MCF 10A (cell line): ENCODE measurements around the gene CDH26. TPM values are rescaled to one million over a fixed set of nuclear protein-coding genes. Genes with fewer than 3 reads are reported as not detected.

Experiments used
- BruUV-seq: library from RNA; stranded (reverse); fragments of 400-500 nt; replicated peaks from 2 replicates; lab custom pipeline; 2021; lab: Mats Ljungman, UMichigan
- CTCF ChIA-PET: fragments of 300-600 bp; sonication (Branson Sonifier 250); formaldehyde crosslinking; extraction: SDS; loops from one replicate; lab custom pipeline; 2021; ENCODE audit warnings: antibody characterized with exemption, inconsistent platforms; lab: Yijun Ruan, JAX
- POLR2A ChIA-PET: fragments of 300-600, 350-650 bp; sonication (Branson Sonifier 250); formaldehyde crosslinking; extraction: SDS; loops from one replicate; lab custom pipeline; 2020; ENCODE audit warnings: antibody characterized with exemption, inconsistent platforms; lab: Yijun Ruan, JAX
- DNase-seq: peaks from one replicate; pipeline ENCODE4 v3.0.0-alpha.2; 2018; ENCODE audit not compliant: unreplicated experiment
- H3K27ac Mint-ChIP-seq: one replicate; pipeline ENCODE4 v1.8.0; 2022; ENCODE audit warnings: mild to moderate bottlenecking, low read depth, mixed read lengths; ENCODE audit not compliant: unreplicated experiment
- H3K27me3 Mint-ChIP-seq: one replicate; pipeline ENCODE4 v1.8.0; 2022; ENCODE audit warnings: mixed read lengths; ENCODE audit not compliant: insufficient read depth, unreplicated experiment
- H3K36me3 Mint-ChIP-seq: one replicate; pipeline ENCODE4 v1.8.0; 2022; ENCODE audit warnings: mild to moderate bottlenecking, moderate library complexity, mixed read lengths; ENCODE audit not compliant: insufficient read depth, unreplicated experiment
- H3K4me1 Mint-ChIP-seq: one replicate; pipeline ENCODE4 v1.8.0; 2022; ENCODE audit warnings: mixed read lengths; ENCODE audit not compliant: insufficient read depth, unreplicated experiment
- H3K4me3 Mint-ChIP-seq: one replicate; pipeline ENCODE4 v1.8.0; 2022; ENCODE audit warnings: mild to moderate bottlenecking, moderate library complexity, mixed read lengths; ENCODE audit not compliant: unreplicated experiment
- H3K9me3 Mint-ChIP-seq: one replicate; pipeline ENCODE4 v1.8.0; 2022; ENCODE audit warnings: mixed read lengths; ENCODE audit not compliant: unreplicated experiment
- CTCF ChIP-seq: fragments of 200-600 bp; IDR thresholded peaks from one replicate; pipeline ENCODE4 v1.8.0; 2022; ENCODE audit warnings: antibody characterized with exemption, mild to moderate bottlenecking; ENCODE audit not compliant: unreplicated experiment
- intact Hi-C: fragments of 100-400 bp; cut with micrococcal nuclease; formaldehyde crosslinking; loops from 2 replicates; pipeline ENCODE4 v1.14.1; 2022
- total RNA-seq: library from RNA; stranded (reverse); gene quantifications from 2 replicates; pipeline ENCODE4 v1.2.3, GENCODE V29; 2022

The CDH26 gene
- total RNA-seq, 1 experiment from 2014 or later: 0.12 TPM

DNA sequence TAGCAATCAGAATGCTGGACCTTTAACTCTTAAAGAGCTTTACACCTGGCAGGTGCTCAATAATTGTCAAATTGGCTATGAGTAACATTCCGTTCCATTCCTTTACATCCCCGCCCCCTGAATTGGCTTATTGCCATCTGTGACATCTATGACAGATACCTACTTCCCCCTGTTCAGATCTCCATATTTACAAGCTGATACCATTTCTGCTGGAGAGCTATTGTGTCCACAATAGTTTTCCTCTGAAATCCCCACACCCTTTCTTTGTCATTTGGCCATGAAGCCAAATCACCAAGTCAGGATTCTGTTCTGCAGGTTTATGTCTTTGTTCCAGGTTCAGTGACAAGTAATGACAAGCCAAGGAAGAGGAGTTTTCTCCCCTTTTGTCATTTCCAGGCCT is 3.2 kb downstream of the CDH26 start:
- no TSS peak for BruUV-seq
- POLR2A ChIA-PET: interaction anchor here (0.7 to 4.0 kb wide), 4 partner anchors 9 to 21 kb away, joined by 3 to 32 read pairs (median 14); partner anchors contain the start of genes FAM217B and PPP1R3D
- Mint-ChIP-seq H3K4me1 (peaks cover 12% of the 10 kb centered on the region), H3K27me3 (no peaks in the 10 kb centered on the region), H3K36me3 (no peaks in the 10 kb centered on the region), H3K4me3 (no peak overlapping the region), H3K9me3 (no peaks in the 10 kb centered on the region), H3K27ac (no peak overlapping the region)
- intact Hi-C loops: no loop called here
- CTCF ChIA-PET: interaction anchor here (0.7 to 22.6 kb wide), 6 partner anchors 9 to 91 kb away, joined by 4 to 360 read pairs (median 8); no protein-coding TSS in a partner anchor
- DNase-seq: no peak
- no peak for TF ChIP-seq CTCF

GRCh38 chr20:59962155-59962554 is 3.9 kb downstream of the CDH26 start:
- no TSS peak for BruUV-seq
- Mint-ChIP-seq H3K9me3 (no peaks in the 10 kb centered on the region), H3K27ac (no peak overlapping the region), H3K4me1 (peaks cover 12% of the 10 kb centered on the region), H3K27me3 (no peaks in the 10 kb centered on the region), H3K4me3 (no peak overlapping the region), H3K36me3 (no peaks in the 10 kb centered on the region)
- ChIA-PET POLR2A (interaction anchor here (1.3 to 4.0 kb wide), 3 partner anchors 10 to 21 kb away, joined by 4 to 32 read pairs (median 23); partner anchors contain the start of genes FAM217B and PPP1R3D), CTCF (interaction anchor here (0.6 to 22.6 kb wide), 7 partner anchors 9 to 515 kb away, joined by 3 to 360 read pairs (median 4); no protein-coding TSS in a partner anchor)
- no peak for TF ChIP-seq CTCF
- intact Hi-C loops: no loop called here
- no peak for DNase-seq

- CTCF ChIA-PET: no interaction called here
- DNase-seq: no peak
- Mint-ChIP-seq H3K27me3 (no peaks in the 10 kb centered on the region), H3K9me3 (no peaks in the 10 kb centered on the region), H3K27ac (no peak overlapping the region), H3K4me3 (no peak overlapping the region), H3K4me1 (peaks cover 8% of the 10 kb centered on the region), H3K36me3 (no peaks in the 10 kb centered on the region)
- intact Hi-C loops: no loop called here
- TF ChIP-seq CTCF: no peak
- no TSS peak for BruUV-seq
- POLR2A ChIA-PET: no interaction called here
Observed at GRCh38 chr20:59966428-59966827, 8.2 kb downstream of the CDH26 start.

DNA sequence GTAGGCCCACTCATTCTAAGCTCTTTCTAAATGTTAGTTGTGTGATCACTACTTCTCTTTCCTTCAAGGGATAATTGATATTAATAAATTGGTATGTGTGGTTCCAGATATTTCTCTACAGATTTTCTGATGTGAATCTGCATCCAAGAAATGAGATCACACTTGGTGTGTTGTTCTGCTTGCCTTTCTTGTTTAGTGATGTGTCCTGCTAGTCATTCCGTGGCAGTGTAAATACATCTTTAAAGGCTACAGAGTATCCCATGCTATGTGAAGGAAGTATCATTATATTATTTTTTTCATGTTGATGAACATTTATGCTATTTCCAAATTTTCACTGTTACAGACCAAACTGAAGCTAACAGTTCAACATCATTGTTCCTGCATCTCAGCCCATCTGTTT is 13.2 kb downstream of the CDH26 start:
- POLR2A ChIA-PET: interaction anchor here (0.8 to 4.2 kb wide), 16 partner anchors 10 to 1215 kb away, joined by 3 to 47 read pairs (median 6); partner anchors contain the start of genes FAM217B and PPP1R3D
- no peak for DNase-seq

More for the DNA sequence above, 13.2 kb downstream of the CDH26 start:
- H3K27ac Mint-ChIP-seq: peak overlapping the region; percentile 80
- intact Hi-C loops: no loop called here
- no peaks in the 10 kb centered on the region for H3K36me3 Mint-ChIP-seq
- H3K4me1 Mint-ChIP-seq: peaks cover 20% of the 10 kb centered on the region
- no peaks in the 10 kb centered on the region for H3K27me3 Mint-ChIP-seq
- peak overlapping the region; percentile 37 for H3K4me3 Mint-ChIP-seq
- no TSS peak for BruUV-seq
- CTCF ChIA-PET: interaction anchor here (0.6 to 2.9 kb wide), 14 partner anchors 9 to 607 kb away, joined by 3 to 15 read pairs (median 4); partner anchors contain the start of genes FAM217B, PPP1R3D and SYCP2
- TF ChIP-seq CTCF: no peak
- H3K9me3 Mint-ChIP-seq: no peaks in the 10 kb centered on the region
